OCI-LY1 (cell line): ENCODE measurements around the gene OCIAD2.

Experiments used
- H2AFZ ChIP-seq: fragments of 200-600 bp; sonication (generic), shearing (Covaris generic); 2 replicates; pipeline ENCODE4 v1.6.0; 2014; ENCODE audit warnings: antibody characterized with exemption, mild to moderate bottlenecking, low read length
- H3F3A ChIP-seq: fragments of 200-600 bp; sonication (generic), shearing (Covaris generic); 2 replicates; pipeline ENCODE4 v1.6.0; 2014; ENCODE audit warnings: mild to moderate bottlenecking, antibody characterized with exemption, low read length, moderate library complexity; ENCODE audit not compliant: insufficient read depth
- H3K27ac ChIP-seq: fragments of 200-600 bp; sonication (generic); 2 replicates; pipeline ENCODE4 v1.5.1; 2014; ENCODE audit warnings: low read length, mixed run types, mild to moderate bottlenecking, low read depth; ENCODE audit not compliant: poor library complexity, severe bottlenecking
- H3K27me3 ChIP-seq: fragments of 200-600 bp; sonication (generic); 2 replicates; pipeline ENCODE4 v1.6.0; 2014; ENCODE audit warnings: antibody characterized with exemption, mild to moderate bottlenecking, low read length, moderate library complexity; ENCODE audit not compliant: insufficient read depth
- H3K36me3 ChIP-seq: fragments of 200-600 bp; sonication (generic); 2 replicates; pipeline ENCODE4 v1.6.1; 2014; ENCODE audit warnings: mild to moderate bottlenecking, antibody characterized with exemption, low read length, moderate library complexity, mixed read lengths; ENCODE audit not compliant: insufficient read depth
- H3K4me1 ChIP-seq: fragments of 200-600 bp; sonication (generic); 2 replicates; pipeline ENCODE4 v1.5.1; 2014; ENCODE audit warnings: mild to moderate bottlenecking, low read length, moderate library complexity; ENCODE audit not compliant: insufficient read depth, severe bottlenecking
- H3K4me2 ChIP-seq: fragments of 200-600 bp; sonication (generic), shearing (Covaris generic); 2 replicates; pipeline ENCODE4 v1.6.1; 2014; ENCODE audit warnings: low read length
- H3K4me3 ChIP-seq: fragments of 200-600 bp; sonication (generic); 2 replicates; pipeline ENCODE4 v1.5.1; 2014; ENCODE audit warnings: low read length, low read depth, mild to moderate bottlenecking, mixed read lengths; ENCODE audit not compliant: poor library complexity, severe bottlenecking
- H3K79me2 ChIP-seq: fragments of 200-600 bp; shearing (Covaris generic); 2 replicates; pipeline ENCODE4 v1.6.1; 2016; ENCODE audit warnings: mixed run types, low read length, mixed read lengths; ENCODE audit not compliant: insufficient read depth
- H3K9ac ChIP-seq: fragments of 200-600 bp; sonication (generic), shearing (Covaris generic); 2 replicates; pipeline ENCODE4 v1.6.1; 2014; ENCODE audit warnings: mild to moderate bottlenecking, low read length, mixed read lengths
- H3K9me2 ChIP-seq: fragments of 200-600 bp; sonication (generic), shearing (Covaris generic); 2 replicates; pipeline ENCODE4 v1.6.1; 2014; ENCODE audit warnings: low read depth, mild to moderate bottlenecking, low read length, mixed read lengths
- H3K9me3 ChIP-seq: fragments of 200-600 bp; shearing (Covaris generic); 2 replicates; pipeline ENCODE4 v1.6.1; 2014; ENCODE audit warnings: low read length, mixed read lengths
- H4K20me1 ChIP-seq: fragments of 200-600 bp; sonication (generic), shearing (Covaris generic); 2 replicates; pipeline ENCODE4 v1.6.0; 2016; ENCODE audit warnings: mild to moderate bottlenecking, low read length; ENCODE audit not compliant: insufficient read depth
- CTCF ChIP-seq: fragments of 200-600 bp; sonication (generic), shearing (Covaris generic); IDR thresholded peaks from 2 replicates; pipeline ENCODE4 v1.5.1; 2017; ENCODE audit warnings: mild to moderate bottlenecking, antibody characterized with exemption, low read length, moderate library complexity, mixed read lengths
- EZH2 ChIP-seq: fragments of 200-600 bp; sonication (generic), shearing (Covaris generic); IDR thresholded peaks from 2 replicates; pipeline ENCODE4 v1.8.0; 2017; ENCODE audit warnings: borderline replicate concordance, mixed run types, mild to moderate bottlenecking, antibody characterized with exemption, low read length, moderate library complexity, mixed read lengths

OCIAD2 gene

GRCh38 chr4:48844843-48845242, 61.7 kb downstream of the OCIAD2 start:
- no peak overlapping the region for H3K27ac ChIP-seq
- H3F3A ChIP-seq, result no peaks in the 10 kb centered on the region
- H3K27me3 ChIP-seq, result no peaks in the 10 kb centered on the region
- no peak overlapping the region for H3K4me3 ChIP-seq
- no peak overlapping the region for H3K4me2 ChIP-seq
- H3K9ac ChIP-seq, result no peak overlapping the region
- H2AFZ ChIP-seq, result no peak overlapping the region
- H3K36me3 ChIP-seq, result peaks cover 86% of the 10 kb centered on the region
- no peaks in the 10 kb centered on the region for H4K20me1 ChIP-seq
- no peaks in the 10 kb centered on the region for H3K9me2 ChIP-seq
- TF ChIP-seq EZH2 (no peak), CTCF (no peak)
- no peaks in the 10 kb centered on the region for H3K9me3 ChIP-seq
- no peaks in the 10 kb centered on the region for H3K4me1 ChIP-seq
- peaks cover 21% of the 10 kb centered on the region; the same call in 1 of the 2 replicates for H3K79me2 ChIP-seq

GRCh38 chr4:48841045-48841827, 65.3 kb downstream of the OCIAD2 start:
- Histone ChIP-seq H3K9me2 (no peaks in the 10 kb centered on the region), H3K4me3 (no peak overlapping the region), H3K4me2 (no peak overlapping the region), H3K9me3 (no peaks in the 10 kb centered on the region), H2AFZ (no peak overlapping the region), H3K4me1 (no peaks in the 10 kb centered on the region), H4K20me1 (no peaks in the 10 kb centered on the region), H3F3A (no peaks in the 10 kb centered on the region), H3K36me3 (peaks cover 94% of the 10 kb centered on the region), H3K79me2 (peaks cover 13% of the 10 kb centered on the region; the same call in 1 of the 2 replicates), H3K27ac (no peak overlapping the region), H3K9ac (no peak overlapping the region), H3K27me3 (no peaks in the 10 kb centered on the region)
- TF ChIP-seq EZH2, result no peak
- no peak for TF ChIP-seq CTCF

- Histone ChIP-seq H3F3A (no peaks in the 10 kb centered on the region), H4K20me1 (no peaks in the 10 kb centered on the region), H3K36me3 (peaks cover 88% of the 10 kb centered on the region), H3K9me3 (no peaks in the 10 kb centered on the region), H3K27me3 (no peaks in the 10 kb centered on the region), H3K27ac (no peak overlapping the region), H3K9me2 (no peaks in the 10 kb centered on the region), H3K4me1 (peaks cover 12% of the 10 kb centered on the region), H3K4me3 (no peak overlapping the region), H3K9ac (no peak overlapping the region), H3K79me2 (peaks cover 32% of the 10 kb centered on the region), H2AFZ (no peak overlapping the region), H3K4me2 (no peak overlapping the region)
- TF ChIP-seq CTCF, result no peak
- TF ChIP-seq EZH2, result no peak
Measured at GRCh38 chr4:48836658-48837057, 69.9 kb downstream of the OCIAD2 start.
